CD4-positive, CD25-positive, alpha-beta regulatory T cell (primary cell): ENCODE measurements around the gene SPATC1L. TPM values are rescaled to one million over a fixed set of nuclear protein-coding genes. Genes with fewer than 3 reads are reported as not detected.

Experiments used
- ATAC-seq, 2 donors: fragments of 150-1000 bp; cut with Tn5 transposase; one replicate each; pipeline ENCODE4 v1.10.0; 2021; ENCODE audit warnings: low read depth in 2 of 2, moderate number of reproducible peaks in 2 of 2, moderate library complexity in 1 of 2
- DNase-seq, 3 donors: peaks; one replicate each; pipeline versions ENCODE4 v3.0.0 to v3.0.0-alpha.2; 2012 to 2022; ENCODE audit warnings: mixed read lengths in 1 of 3
- H3K27ac ChIP-seq: one replicate; pipeline ENCODE4 v1.7.0; 2013; ENCODE audit warnings: mild to moderate bottlenecking, low read length; ENCODE audit not compliant: insufficient read depth, poor library complexity, severe bottlenecking
- H3K27me3 ChIP-seq: one replicate; pipeline ENCODE4 v1.7.0; 2013; ENCODE audit warnings: low read length; ENCODE audit not compliant: control insufficient read depth, insufficient read depth
- H3K36me3 ChIP-seq: one replicate; pipeline ENCODE4 v1.7.0; 2013; ENCODE audit warnings: mild to moderate bottlenecking, low read length, moderate library complexity; ENCODE audit not compliant: control insufficient read depth, insufficient read depth
- H3K4me1 ChIP-seq: 2 replicates; pipeline ENCODE4 v1.7.0; 2013; ENCODE audit warnings: mild to moderate bottlenecking, low read length; ENCODE audit not compliant: insufficient read depth, control insufficient read depth, poor library complexity, severe bottlenecking
- H3K4me3 ChIP-seq: one replicate; pipeline ENCODE4 v1.7.0; 2013; ENCODE audit warnings: low read depth, mild to moderate bottlenecking, low read length, moderate library complexity
- H3K9me3 ChIP-seq, 2 experiments: 1 replicate in 1 of 2; 2 replicates in 1 of 2; pipeline ENCODE4 v1.7.0; 2013; ENCODE audit warnings: low read length in 2 of 2, mild to moderate bottlenecking in 1 of 2, moderate library complexity in 1 of 2; ENCODE audit not compliant: control insufficient read depth in 2 of 2
- H3K27ac Mint-ChIP-seq, 3 donors: one replicate each; pipeline ENCODE4 v1.8.0; 2020 to 2022; ENCODE audit warnings: mild to moderate bottlenecking in 3 of 3, mixed read lengths in 3 of 3, moderate library complexity in 2 of 3
- H3K27me3 Mint-ChIP-seq: one replicate; pipeline ENCODE4 v1.8.0; 2022; ENCODE audit warnings: mild to moderate bottlenecking, mixed read lengths
- H3K36me3 Mint-ChIP-seq: one replicate; pipeline ENCODE4 v1.8.0; 2020; ENCODE audit warnings: mixed read lengths
- H3K4me1 Mint-ChIP-seq, 4 donors: one replicate each; pipeline ENCODE4 v1.8.0; 2020 to 2022; ENCODE audit warnings: mixed read lengths in 4 of 4, mild to moderate bottlenecking in 1 of 4
- H3K4me3 Mint-ChIP-seq, 4 donors: one replicate each; pipeline ENCODE4 v1.8.0; 2020 to 2022; ENCODE audit warnings: mild to moderate bottlenecking in 4 of 4, mixed read lengths in 4 of 4, moderate library complexity in 3 of 4
- H3K9me3 Mint-ChIP-seq, 7 donors: one replicate each; pipeline ENCODE4 v1.8.0; 2020 to 2022; ENCODE audit warnings: mixed read lengths in 7 of 7, mild to moderate bottlenecking in 3 of 7, moderate library complexity in 2 of 7
- polyA plus RNA-seq, 4 donors: library from polyadenylated mRNA; unstranded; fragments of 300-500 nt; fragmentation: Illumina TruSeq; gene quantifications; one replicate each; pipeline ENCODE4 v1.2.3, GENCODE V29; 2021
- total RNA-seq: library from RNA; stranded (reverse); gene quantifications from one replicate; pipeline ENCODE4 v1.2.3, GENCODE V29; 2022

The SPATC1L gene
- total and polyA plus RNA-seq, 5 donors from 2014 or later, result 1.7 to 9.2 (median 6.0) TPM

DNA sequence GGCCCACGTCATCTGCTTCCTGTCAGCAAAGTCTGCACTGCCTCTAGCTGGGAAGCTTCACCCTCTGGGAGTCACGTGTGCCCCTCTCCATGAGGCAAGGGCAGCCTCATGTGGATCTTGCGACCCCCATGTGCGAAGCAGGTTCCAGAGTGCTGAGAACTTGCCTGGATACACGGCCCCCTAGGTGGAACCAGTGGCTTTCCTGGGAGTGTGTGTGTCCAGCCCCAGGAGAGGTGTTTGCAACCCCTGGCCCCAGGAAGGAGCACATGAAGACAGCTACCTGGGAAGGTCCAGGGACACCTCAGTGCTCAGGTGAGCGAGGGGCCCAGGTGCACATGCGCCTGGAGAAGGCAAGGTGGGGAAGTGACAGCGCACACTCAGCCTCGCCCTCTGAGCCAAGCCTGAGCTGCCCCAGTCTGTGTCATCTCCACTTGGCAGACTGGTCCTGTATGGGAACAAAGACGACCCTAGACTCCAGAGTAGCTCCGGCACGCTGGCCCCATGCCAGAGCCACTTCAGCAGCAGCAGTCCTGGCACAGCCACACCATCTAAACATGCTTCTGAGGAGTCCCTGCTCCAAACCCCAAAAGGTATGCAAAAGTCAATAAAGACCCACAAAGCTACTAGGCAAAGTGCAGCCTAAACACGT, 35.5 kb upstream of the SPATC1L start:
- Histone ChIP-seq H3K27me3 (no peaks in the 10 kb centered on the region), H3K4me1 (no peaks in the 10 kb centered on the region), H3K36me3 (peaks cover 37% of the 10 kb centered on the region), H3K9me3 (no peaks in the 10 kb centered on the region), H3K27ac (no peak overlapping the region), H3K4me3 (no peak overlapping the region)
- ATAC-seq, result no peak
- Mint-ChIP-seq H3K9me3 (no peaks in the 10 kb centered on the region), H3K4me3 (peak overlapping the region in 1 of 4 donors; percentile 9), H3K4me1 (peaks cover 0 to 5% (median 2%) of the 10 kb centered on the region in 4 donors), H3K27me3 (no peaks in the 10 kb centered on the region), H3K36me3 (peaks cover 16% of the 10 kb centered on the region), H3K27ac (no peak overlapping the region)
- no peak for DNase-seq

DNA sequence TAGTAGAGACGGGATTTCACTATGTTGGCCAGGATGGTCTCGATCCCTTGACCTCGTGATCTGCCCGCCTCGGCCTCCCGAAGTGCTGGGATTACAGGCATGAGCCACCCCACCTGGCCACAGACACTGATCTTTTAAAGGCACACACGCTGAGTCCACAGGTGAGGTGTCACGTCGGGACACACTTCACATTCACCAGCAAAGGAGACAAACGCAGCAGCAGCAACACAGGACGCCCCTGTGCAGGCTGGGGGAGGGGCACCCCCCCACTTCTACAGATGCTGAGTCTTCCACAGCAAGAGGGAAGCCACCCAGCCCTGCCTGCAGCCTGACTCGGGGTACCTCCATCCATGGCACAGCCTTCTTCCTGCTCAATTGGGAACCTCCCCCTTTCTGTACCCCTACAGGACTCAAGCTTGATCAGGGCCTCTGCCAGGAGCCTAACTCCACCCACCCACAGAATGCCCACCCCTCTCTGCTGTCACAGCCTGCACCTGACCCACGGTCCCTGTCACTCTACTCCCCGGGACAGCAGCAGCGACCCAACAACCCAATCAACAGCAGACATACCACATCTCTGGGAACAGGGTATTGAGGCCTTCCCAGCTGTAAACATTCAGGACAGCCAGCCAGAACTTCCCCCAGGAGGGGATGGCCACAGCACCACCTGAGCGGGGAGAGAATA, 34.8 kb upstream of the SPATC1L start:
- H3K4me1 ChIP-seq, result no peaks in the 10 kb centered on the region
- DNase-seq, result no peak

DNA sequence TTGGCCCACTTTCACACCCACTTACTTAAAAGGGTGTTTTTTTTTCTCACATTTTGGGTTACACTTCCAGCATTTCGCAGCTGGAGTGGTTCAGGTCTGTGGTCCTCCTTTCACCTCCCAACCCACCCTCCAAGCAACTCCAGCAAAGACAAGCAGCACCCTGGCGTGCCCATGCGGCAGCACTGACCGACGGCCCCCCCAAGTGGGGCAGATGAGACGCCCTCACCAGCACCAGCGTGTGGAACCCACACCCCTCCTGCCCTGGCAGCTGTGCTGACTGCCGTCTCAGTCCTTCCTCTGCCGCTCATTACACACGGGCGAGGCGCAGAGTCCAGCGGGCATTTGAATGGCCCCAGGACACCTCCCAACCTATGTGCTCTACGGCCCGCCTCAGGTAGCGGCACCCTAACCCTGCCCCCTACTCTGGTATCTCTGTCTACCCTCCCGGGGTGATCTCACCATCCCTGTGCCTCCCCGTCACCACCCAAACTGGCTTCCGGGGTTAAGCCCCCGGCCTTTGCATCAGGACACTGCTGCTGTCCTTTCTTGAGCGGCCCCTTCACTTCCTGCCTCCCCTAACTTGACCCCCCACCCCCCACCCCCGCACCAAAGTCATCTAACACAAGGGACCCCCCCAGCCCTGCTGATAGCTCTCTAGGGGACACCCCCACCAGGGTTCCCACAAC, 33.4 kb upstream of the SPATC1L start:
- Histone ChIP-seq H3K9me3 (no peaks in the 10 kb centered on the region), H3K4me1 (no peaks in the 10 kb centered on the region), H3K27ac (no peak overlapping the region), H3K36me3 (peaks cover 34% of the 10 kb centered on the region), H3K27me3 (no peaks in the 10 kb centered on the region), H3K4me3 (no peak overlapping the region)
- Mint-ChIP-seq H3K4me1 (peaks cover 0 to 4% (median under 1%) of the 10 kb centered on the region in 4 donors), H3K9me3 (no peaks in the 10 kb centered on the region), H3K27ac (no peak overlapping the region), H3K4me3 (no peak overlapping the region), H3K27me3 (no peaks in the 10 kb centered on the region), H3K36me3 (peaks cover 20% of the 10 kb centered on the region)
- DNase-seq (no peak), ATAC-seq (no peak)

More for the DNA sequence above, 34.8 kb upstream of the SPATC1L start:
- H3K9me3 ChIP-seq, result no peaks in the 10 kb centered on the region
- Mint-ChIP-seq H3K27me3 (no peaks in the 10 kb centered on the region), H3K27ac (no peak overlapping the region), H3K4me1 (peaks cover 0 to 4% (median under 1%) of the 10 kb centered on the region in 4 donors), H3K4me3 (no peak overlapping the region), H3K9me3 (no peaks in the 10 kb centered on the region), H3K36me3 (peaks cover 16% of the 10 kb centered on the region)
- H3K36me3 ChIP-seq, result peaks cover 37% of the 10 kb centered on the region
- H3K4me3 ChIP-seq, result no peak overlapping the region
- no peaks in the 10 kb centered on the region for H3K27me3 ChIP-seq
- no peak for ATAC-seq
- H3K27ac ChIP-seq, result no peak overlapping the region

DNA sequence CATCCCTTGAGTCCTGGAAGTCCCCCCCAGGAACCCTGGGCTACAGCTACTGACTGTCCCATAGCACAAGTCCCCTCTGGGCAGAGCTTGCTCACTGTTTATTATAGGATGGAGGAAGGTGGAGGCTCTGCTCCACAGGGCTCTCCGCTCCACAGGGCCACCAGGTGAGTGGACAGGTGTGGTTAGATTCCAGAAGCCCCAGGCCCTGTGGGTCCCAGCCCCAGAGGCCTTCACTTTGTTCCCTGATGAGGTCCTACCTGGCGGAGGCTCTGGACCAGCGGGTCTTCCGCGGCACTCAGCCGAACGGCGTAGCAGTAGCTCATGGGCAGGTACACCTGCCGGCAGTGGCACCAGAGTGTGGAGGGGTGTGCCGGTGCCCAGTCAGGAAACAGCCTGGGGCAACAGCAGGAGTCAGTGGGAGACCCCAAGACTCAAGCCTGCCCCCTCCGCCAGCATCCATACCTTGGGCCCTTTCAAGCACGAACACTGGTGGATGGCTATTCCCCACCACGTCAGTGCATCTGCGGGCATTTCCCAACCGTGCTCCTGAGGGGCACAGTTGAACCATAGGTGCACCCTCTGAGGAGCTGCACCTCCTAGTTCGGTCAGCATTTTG, 32.0 kb upstream of the SPATC1L start:
- H3K27ac Mint-ChIP-seq, result no peak overlapping the region
- H3K36me3 Mint-ChIP-seq, result peaks cover 18% of the 10 kb centered on the region
- no peaks in the 10 kb centered on the region for H3K27me3 ChIP-seq
- no peak for DNase-seq
- no peaks in the 10 kb centered on the region for H3K4me1 ChIP-seq
- no peak overlapping the region for H3K4me3 Mint-ChIP-seq
- no peak overlapping the region for H3K27ac ChIP-seq
- ATAC-seq, result no peak
- peaks cover 0 to 4% (median under 1%) of the 10 kb centered on the region in 4 donors for H3K4me1 Mint-ChIP-seq
- H3K9me3 ChIP-seq, result no peaks in the 10 kb centered on the region
- H3K36me3 ChIP-seq, result peaks cover 22% of the 10 kb centered on the region
- H3K4me3 ChIP-seq, result no peak overlapping the region
- H3K27me3 Mint-ChIP-seq, result no peaks in the 10 kb centered on the region
- no peaks in the 10 kb centered on the region for H3K9me3 Mint-ChIP-seq

DNA sequence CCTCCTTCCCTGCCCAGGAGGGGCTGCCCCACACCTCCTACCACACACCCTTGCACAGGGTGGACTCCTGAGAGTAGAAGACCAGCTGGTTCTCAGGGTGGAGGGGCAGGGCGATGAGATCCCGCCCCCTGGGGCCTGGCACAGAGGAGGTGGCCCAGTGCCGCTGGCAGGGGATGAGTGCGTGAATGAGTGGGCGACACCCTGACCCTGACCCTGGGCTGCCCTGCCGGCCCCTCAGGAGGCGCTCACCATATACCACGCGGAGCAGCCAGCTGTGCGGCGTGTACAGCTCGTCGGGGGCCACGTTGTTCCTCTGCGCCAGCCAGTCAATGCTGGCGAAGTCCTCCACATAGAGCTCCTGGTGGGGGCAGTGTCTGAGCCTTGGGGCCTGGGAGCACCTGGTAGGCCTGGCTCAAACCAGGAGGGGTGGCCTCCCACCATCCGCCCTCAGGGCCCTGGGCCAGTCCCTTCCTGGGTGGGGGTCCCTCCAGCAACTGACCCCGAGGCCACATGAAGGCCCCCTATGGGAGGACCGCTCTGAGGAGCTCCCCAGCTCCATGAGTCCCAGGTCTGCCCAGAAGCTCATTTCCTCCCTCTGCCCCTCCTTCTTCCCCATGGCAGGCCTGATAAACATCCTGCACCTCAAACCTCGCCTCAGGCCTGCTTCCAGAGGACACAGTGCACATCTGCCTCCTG, 31.3 kb upstream of the SPATC1L start:
- no peaks in the 10 kb centered on the region for H3K9me3 ChIP-seq
- Mint-ChIP-seq H3K4me3 (no peak overlapping the region), H3K27ac (no peak overlapping the region)

DNA sequence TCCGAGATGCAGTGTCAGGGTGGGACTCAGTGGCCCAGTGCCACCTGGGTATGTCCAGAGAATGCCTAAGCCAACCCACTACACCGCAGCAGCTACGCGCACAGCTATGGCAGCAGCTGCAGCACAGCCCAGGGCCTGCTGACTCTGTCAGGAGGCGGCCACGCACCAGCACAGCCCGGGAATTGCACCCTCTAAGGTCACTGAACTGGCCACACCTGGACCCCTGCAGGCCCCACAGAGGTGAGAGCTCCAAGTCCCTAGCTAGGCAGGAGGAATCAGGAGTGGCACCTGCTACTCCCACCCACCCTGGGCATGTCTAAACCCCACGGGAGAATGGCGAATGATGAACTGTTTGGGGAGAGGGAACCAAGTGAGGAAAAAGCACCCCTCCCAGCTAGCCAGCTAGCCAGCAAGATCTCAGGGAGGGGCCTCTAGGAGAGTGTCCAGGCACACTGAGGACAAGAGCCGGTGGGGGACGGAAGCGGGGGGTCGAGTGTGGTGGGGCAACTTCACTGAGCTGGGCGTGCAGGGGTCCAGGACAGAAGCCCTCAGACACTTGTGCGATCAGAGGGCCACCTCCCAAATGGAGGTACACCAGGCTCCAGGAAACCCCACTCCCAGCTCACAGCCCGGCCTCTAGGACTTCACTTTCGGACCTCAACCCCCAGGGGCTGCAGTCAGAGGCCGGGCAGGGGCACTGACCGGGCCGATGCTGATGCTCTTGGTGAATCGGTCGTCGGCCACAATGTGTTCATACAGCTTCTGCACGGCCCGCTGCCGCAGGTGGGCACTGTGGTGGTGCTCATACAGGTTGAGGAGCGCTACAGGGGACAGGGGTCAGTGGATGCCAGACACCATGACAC, 30.4 kb upstream of the SPATC1L start:
- H3K4me3 ChIP-seq, result no peak overlapping the region
- ATAC-seq (no peak), DNase-seq (no peak)
- Mint-ChIP-seq H3K27me3 (no peaks in the 10 kb centered on the region), H3K36me3 (peaks cover 10% of the 10 kb centered on the region), H3K9me3 (no peaks in the 10 kb centered on the region), H3K4me3 (no peak overlapping the region), H3K27ac (no peak overlapping the region), H3K4me1 (peaks cover 0 to 2% (median 0%) of the 10 kb centered on the region in 4 donors)
- no peaks in the 10 kb centered on the region for H3K4me1 ChIP-seq
- H3K27ac ChIP-seq, result no peak overlapping the region
- H3K9me3 ChIP-seq, result no peaks in the 10 kb centered on the region
- no peaks in the 10 kb centered on the region for H3K27me3 ChIP-seq
- H3K36me3 ChIP-seq, result peaks cover 13% of the 10 kb centered on the region

More for the DNA sequence above, 31.3 kb upstream of the SPATC1L start:
- no peaks in the 10 kb centered on the region for H3K9me3 Mint-ChIP-seq
- Histone ChIP-seq H3K36me3 (peaks cover 17% of the 10 kb centered on the region), H3K4me3 (no peak overlapping the region), H3K27ac (no peak overlapping the region), H3K4me1 (no peaks in the 10 kb centered on the region), H3K27me3 (no peaks in the 10 kb centered on the region)
- ATAC-seq, result no peak
- no peaks in the 10 kb centered on the region for H3K27me3 Mint-ChIP-seq
- DNase-seq, result no peak
- H3K4me1 Mint-ChIP-seq, result peaks cover 0 to 4% (median under 1%) of the 10 kb centered on the region in 4 donors
- peaks cover 17% of the 10 kb centered on the region for H3K36me3 Mint-ChIP-seq
